Measurements from ENCODE around the gene RNF144A. TPM values are rescaled to one million over a fixed set of nuclear protein-coding genes. Genes with fewer than 3 reads are reported as not detected.

The RNF144A gene
- total and polyA plus RNA-seq, 2 donors (not counting 3 experiments of a cell fraction or from before 2014, with no cell fraction given), result 9.7 to 28.8 TPM

DNA sequence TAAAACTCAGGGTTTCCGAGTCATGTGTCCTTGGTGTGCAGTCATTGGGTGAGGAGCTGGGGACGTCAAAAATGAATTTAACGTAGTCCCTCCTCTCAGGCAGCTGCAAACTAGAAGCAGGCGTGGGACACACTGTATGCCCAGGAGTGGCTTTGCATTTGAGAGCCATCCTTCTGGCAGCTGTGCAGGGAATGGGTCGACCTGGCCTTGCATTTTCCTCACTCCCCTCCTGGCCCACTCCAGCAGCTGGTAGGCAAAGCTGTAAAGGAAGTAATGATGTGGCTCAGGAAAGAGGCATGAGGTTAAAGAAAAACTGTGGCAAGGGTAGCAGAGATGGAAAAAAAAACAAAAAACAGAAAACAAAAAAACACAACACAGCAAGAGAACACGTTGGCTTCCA is 46.5 kb downstream of the RNF144A start:
- intact Hi-C loops (cut with micrococcal nuclease), result no loop called here
- Histone ChIP-seq H3K27me3 (ENCODE audit: control insufficient read depth in 2 of 2, insufficient read depth in 2 of 2, low read length in 2 of 2) (no peaks in the 10 kb centered on the region), H2AFZ (ENCODE audit: low read depth, low read length) (no peak overlapping the region), H3K9me1 (replicated peaks; ENCODE audit: control insufficient read depth, extremely low read depth, insufficient read depth, low read length) (no peaks in the 10 kb centered on the region), H3K27ac (ENCODE audit: insufficient read depth, low read depth, low read length) (no peak overlapping the region), H3K9me3 (replicated peaks; ENCODE audit: control insufficient read depth, insufficient read depth, low read length) (no peaks in the 10 kb centered on the region), H3K79me2 (ENCODE audit: control insufficient read depth, insufficient read depth, low read length) (no peaks in the 10 kb centered on the region), H3K4me1 (ENCODE audit: control insufficient read depth, extremely low read depth, insufficient read depth, low read length) (no peaks in the 10 kb centered on the region), H3K9ac (replicated peaks; ENCODE audit: extremely low read depth, insufficient read depth, low read length) (no peak overlapping the region), H4K20me1 (replicated peaks; ENCODE audit: control insufficient read depth, extremely low read depth, insufficient read depth, low read length) (no peaks in the 10 kb centered on the region), H3K4me2 (ENCODE audit: insufficient read depth, low read length) (no peak overlapping the region), H3K36me3 (ENCODE audit: control insufficient read depth in 2 of 2, extremely low read depth in 1 of 2, insufficient read depth in 2 of 2, low read length in 2 of 2) (no peaks in the 10 kb centered on the region), H3K4me3 (replicated peaks in 1 of 3; ENCODE audit: insufficient read depth in 1 of 3, low read depth in 1 of 3, low read length in 3 of 3) (no peak overlapping the region)
- dilution Hi-C loops (cut with MboI; ENCODE audit: extremely low pct_ligation_motif_present, low sequenced_read_pairs), result no loop called here
- FAIRE-seq (no peak), DNase-seq (ENCODE audit: low read depth, low spot score) (no peak)
- CTCF ChIA-PET, result interaction anchor here (1.1 kb wide), 1 partner anchor 80 kb away, joined by 3 read pairs; no protein-coding TSS in a partner anchor
- no TSS peak for BruUV-seq (replicated peaks)
- POLR2A ChIA-PET, result no interaction called here
- TF ChIP-seq, protein P1, sequence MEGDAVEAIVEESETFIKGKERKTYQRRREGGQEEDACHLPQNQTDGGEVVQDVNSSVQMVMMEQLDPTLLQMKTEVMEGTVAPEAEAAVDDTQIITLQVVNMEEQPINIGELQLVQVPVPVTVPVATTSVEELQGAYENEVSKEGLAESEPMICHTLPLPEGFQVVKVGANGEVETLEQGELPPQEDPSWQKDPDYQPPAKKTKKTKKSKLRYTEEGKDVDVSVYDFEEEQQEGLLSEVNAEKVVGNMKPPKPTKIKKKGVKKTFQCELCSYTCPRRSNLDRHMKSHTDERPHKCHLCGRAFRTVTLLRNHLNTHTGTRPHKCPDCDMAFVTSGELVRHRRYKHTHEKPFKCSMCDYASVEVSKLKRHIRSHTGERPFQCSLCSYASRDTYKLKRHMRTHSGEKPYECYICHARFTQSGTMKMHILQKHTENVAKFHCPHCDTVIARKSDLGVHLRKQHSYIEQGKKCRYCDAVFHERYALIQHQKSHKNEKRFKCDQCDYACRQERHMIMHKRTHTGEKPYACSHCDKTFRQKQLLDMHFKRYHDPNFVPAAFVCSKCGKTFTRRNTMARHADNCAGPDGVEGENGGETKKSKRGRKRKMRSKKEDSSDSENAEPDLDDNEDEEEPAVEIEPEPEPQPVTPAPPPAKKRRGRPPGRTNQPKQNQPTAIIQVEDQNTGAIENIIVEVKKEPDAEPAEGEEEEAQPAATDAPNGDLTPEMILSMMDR (IDR thresholded peaks at IDR 0.05; ENCODE audit: extremely low read depth in 1 of 2, insufficient read depth in 1 of 2, low read depth in 1 of 2, low read length in 2 of 2), result no peak
- no peak for TF ChIP-seq POLR2A (IDR thresholded peaks at IDR 0.05; ENCODE audit: low read depth, low read length)
- TF ChIP-seq MYC (IDR thresholded peaks at IDR 0.05; ENCODE audit: low read depth, low read length), result no peak
- TF ChIP-seq GATA2 (IDR thresholded peaks at IDR 0.05; ENCODE audit: insufficient read depth, insufficient read length, low read depth, low read length), result no peak
- TF ChIP-seq FOS (IDR thresholded peaks at IDR 0.05; ENCODE audit: borderline replicate concordance, insufficient read depth, low read length), result no peak
- TF ChIP-seq, protein P2, sequence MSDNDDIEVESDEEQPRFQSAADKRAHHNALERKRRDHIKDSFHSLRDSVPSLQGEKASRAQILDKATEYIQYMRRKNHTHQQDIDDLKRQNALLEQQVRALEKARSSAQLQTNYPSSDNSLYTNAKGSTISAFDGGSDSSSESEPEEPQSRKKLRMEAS (IDR thresholded peaks at IDR 0.05; ENCODE audit: insufficient read depth, insufficient read length), result no peak
- TF ChIP-seq JUN (IDR thresholded peaks at IDR 0.05; ENCODE audit: borderline replicate concordance, insufficient read depth, insufficient read length, low read depth), result no peak
- TF ChIP-seq EZH2 (IDR thresholded peaks at IDR 0.05; ENCODE audit: borderline replicate concordance, low read depth, low read length, severe bottlenecking), result no peak
- TF ChIP-seq POLR2AphosphoS5 (IDR thresholded peaks at IDR 0.05; ENCODE audit: insufficient read depth, low read depth, low read length), result no peak

Data from endothelial cell of umbilical vein (primary cell).